Esophagus muscularis mucosa (tissue), 4 donors: ENCODE data around the gene PLA2G4D. TPM values are rescaled to one million over a fixed set of nuclear protein-coding genes. Genes with fewer than 3 reads are reported as not detected.

ENCODE experiments used
- DNase-seq: peaks from one replicate; pipeline ENCODE4 v3.0.0-alpha.2; 2017; ENCODE audit errors: extremely low spot score
- H3K27ac ChIP-seq, 4 donors: fragments of 200-600 bp; sonication (generic); replicated peaks in 1 of 4; 1 replicate in 3 of 4; 2 replicates in 1 of 4; pipeline ENCODE4 v1.5.1; 2016 to 2019; ENCODE audit warnings: mild to moderate bottlenecking in 1 of 4
- H3K27me3 ChIP-seq, 4 donors: fragments of 200-600 bp; sonication (generic); one replicate each; pipeline versions ENCODE4 v1.5.1 to v1.6.0; 2016 to 2019
- H3K36me3 ChIP-seq, 4 donors: fragments of 200-600 bp; sonication (generic); one replicate each; pipeline ENCODE4 v1.5.1; 2016 to 2019
- H3K4me1 ChIP-seq, 4 donors: fragments of 200-600 bp; sonication (generic); one replicate each; pipeline ENCODE4 v1.5.1; 2016 to 2019
- H3K4me3 ChIP-seq, 4 donors: fragments of 200-600 bp; sonication (generic); 1 replicate in 2 of 4; 2 replicates in 2 of 4; pipeline ENCODE4 v1.5.1; 2016 to 2019; ENCODE audit warnings: mild to moderate bottlenecking in 4 of 4, moderate library complexity in 1 of 4
- H3K9me3 ChIP-seq, 4 donors: fragments of 200-600 bp; sonication (generic); 1 replicate in 3 of 4; 2 replicates in 1 of 4; pipeline ENCODE4 v1.5.1; 2016 to 2019
- CTCF ChIP-seq, 3 experiments: fragments of 200-600 bp in 2 of 3; fragments of 450-650 bp in 1 of 3; sonication (generic) in 2 of 3; IDR thresholded peaks; one replicate each; pipeline ENCODE4 v1.5.1; 2017 to 2019; ENCODE audit warnings: antibody characterized with exemption in 3 of 3, mild to moderate bottlenecking in 2 of 3, moderate library complexity in 1 of 3
- EP300 ChIP-seq: sonication (generic); formaldehyde crosslinking; IDR thresholded peaks from one replicate; pipeline ENCODE4 v1.6.1; 2017; ENCODE audit warnings: antibody characterized with exemption
- POLR2A ChIP-seq: fragments of 450-650 bp; IDR thresholded peaks from one replicate; pipeline ENCODE4 v1.6.1; 2017; ENCODE audit warnings: antibody characterized with exemption, moderate library complexity, mild to moderate bottlenecking, low read depth
- POLR2AphosphoS5 ChIP-seq, 2 donors: sonication (generic); formaldehyde crosslinking; IDR thresholded peaks; one replicate each; pipeline ENCODE4 v1.6.1; 2017; ENCODE audit warnings: antibody characterized with exemption in 2 of 2
- WGBS: methylation state at CpG from one replicate; pipeline ENCODE4 v1.1.5; 2018; 5-methylcytosine and 5-hydroxymethylcytosine counted together
- intact Hi-C: fragments of 100-400 bp; cut with DNase I; formaldehyde crosslinking; loops from one replicate; pipeline ENCODE4 v1.15.1; 2023
- total RNA-seq, 4 donors: library from RNA; depleted of rRNA; stranded (reverse); fragments of >200 nt; gene quantifications; one replicate each; pipeline versions ENCODE4 v1.1.0 to v1.2.1, GENCODE V29; 2016

Gene PLA2G4D
- total RNA-seq, 4 donors from 2014 or later, result not detected

- WGBS, result 91% methylated on average over 6 of the region's 6 CpGs
- H3K27ac ChIP-seq, result no peak overlapping the region
- H3K9me3 ChIP-seq, result no peaks in the 10 kb centered on the region
- H3K4me1 ChIP-seq, result no peaks in the 10 kb centered on the region
- DNase-seq, result no peak
- peaks cover 0 to 27% (median 0%) of the 10 kb centered on the region in 4 donors for H3K27me3 ChIP-seq
- no peak overlapping the region for H3K4me3 ChIP-seq
- intact Hi-C loops, result no loop called here
- H3K36me3 ChIP-seq, result no peaks in the 10 kb centered on the region
- TF ChIP-seq POLR2AphosphoS5 (IDR thresholded peaks at IDR 0.05) (no peak), EP300 (no peak), CTCF (IDR thresholded peaks at IDR 0.05) (no peak), POLR2A (no peak)
Observed at GRCh38 chr15:42073418-42073817, 20.9 kb downstream of the PLA2G4D start.

- Histone ChIP-seq H3K36me3 (no peaks in the 10 kb centered on the region), H3K9me3 (peaks cover 0 to 4% (median 0%) of the 10 kb centered on the region in 4 donors), H3K27ac (no peak overlapping the region), H3K27me3 (peaks cover 0 to 27% (median 0%) of the 10 kb centered on the region in 4 donors), H3K4me1 (no peaks in the 10 kb centered on the region), H3K4me3 (no peak overlapping the region)
- TF ChIP-seq EP300, result no peak
- TF ChIP-seq CTCF (IDR thresholded peaks at IDR 0.05), result no peak
- TF ChIP-seq POLR2A, result no peak
- TF ChIP-seq POLR2AphosphoS5 (IDR thresholded peaks at IDR 0.05), result no peak
- no peak for DNase-seq
- 76% methylated on average over 6 of the region's 11 CpGs for WGBS
- intact Hi-C loops, result no loop called here
Observed at GRCh38 chr15:42072141-42072685, 22.1 kb downstream of the PLA2G4D start.

GRCh38 chr15:42071717-42072116 lies 22.6 kb downstream of the PLA2G4D start:
- Histone ChIP-seq H3K27me3 (peaks cover 0 to 27% (median 0%) of the 10 kb centered on the region in 4 donors), H3K4me3 (no peak overlapping the region), H3K9me3 (peaks cover 0 to 4% (median 0%) of the 10 kb centered on the region in 4 donors), H3K27ac (no peak overlapping the region), H3K36me3 (no peaks in the 10 kb centered on the region), H3K4me1 (no peaks in the 10 kb centered on the region)
- TF ChIP-seq CTCF (IDR thresholded peaks at IDR 0.05), result no peak
- TF ChIP-seq EP300, result no peak
- no peak for TF ChIP-seq POLR2AphosphoS5 (IDR thresholded peaks at IDR 0.05)
- TF ChIP-seq POLR2A, result no peak
- WGBS, result 90% methylated on average over 10 of the region's 10 CpGs
- DNase-seq, result no peak
- intact Hi-C loops, result no loop called here

DNA sequence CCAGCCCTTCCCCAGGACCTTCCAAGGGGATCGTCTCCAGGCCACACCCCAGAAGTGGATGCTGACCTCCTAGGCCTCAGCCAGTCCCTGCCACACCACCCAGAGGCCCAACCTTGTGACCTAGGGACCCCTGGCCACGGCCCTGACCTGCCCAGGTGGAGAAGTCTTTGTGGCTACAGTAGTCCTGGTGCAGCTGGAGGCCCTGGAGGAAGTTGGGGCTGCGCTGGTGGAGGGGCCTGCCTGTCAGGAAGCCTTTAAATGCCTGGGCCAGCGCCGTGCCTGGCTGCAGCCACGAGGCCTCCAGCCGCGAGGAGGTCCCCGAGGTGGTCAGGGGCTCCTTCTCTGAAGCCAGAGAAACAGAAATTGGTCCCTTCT lies 23.4 kb downstream of the PLA2G4D start:
- no peak for TF ChIP-seq CTCF (IDR thresholded peaks at IDR 0.05)
- TF ChIP-seq POLR2AphosphoS5 (IDR thresholded peaks at IDR 0.05), result no peak
- no peak for TF ChIP-seq EP300
- TF ChIP-seq POLR2A, result no peak
- Histone ChIP-seq H3K4me1 (no peaks in the 10 kb centered on the region), H3K36me3 (no peaks in the 10 kb centered on the region), H3K9me3 (peaks cover 0 to 4% (median 0%) of the 10 kb centered on the region in 4 donors), H3K4me3 (no peak overlapping the region), H3K27me3 (peaks cover 0 to 31% (median 0%) of the 10 kb centered on the region in 4 donors), H3K27ac (no peak overlapping the region)
- DNase-seq, result no peak
- 71% methylated on average over 1 of the region's 9 CpGs for WGBS
- intact Hi-C loops, result no loop called here
